Inflammatory macrophage (primary cell): ENCODE measurements around the gene NOVA2.

Source experiments
- DNase-seq, 2 donors: peaks; one replicate each; pipeline ENCODE4 v3.0.0-alpha.2; 2020 to 2022

Gene NOVA2

DNA sequence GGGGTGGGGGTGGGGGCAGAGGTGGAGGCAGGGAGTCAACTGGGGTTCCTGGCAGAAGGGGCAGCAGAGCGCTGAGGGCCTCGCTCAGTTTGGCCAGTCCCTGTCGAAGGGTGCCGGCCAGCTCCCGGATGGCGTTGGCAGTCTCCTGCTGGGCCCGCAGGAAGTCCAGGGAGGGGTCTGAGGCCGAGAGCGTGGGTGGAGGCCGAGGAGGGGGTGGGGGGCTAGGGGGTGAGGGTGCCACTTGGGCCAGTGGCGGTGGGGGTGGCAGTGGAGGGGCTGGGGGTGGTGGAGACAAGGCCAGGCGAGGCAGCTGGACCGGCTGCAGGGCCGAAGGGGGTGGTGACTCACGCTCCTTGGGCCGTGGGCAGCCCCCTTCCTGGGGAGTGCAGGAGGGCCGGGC, 82.8 kb downstream of the NOVA2 start:
- no peak for DNase-seq

DNA sequence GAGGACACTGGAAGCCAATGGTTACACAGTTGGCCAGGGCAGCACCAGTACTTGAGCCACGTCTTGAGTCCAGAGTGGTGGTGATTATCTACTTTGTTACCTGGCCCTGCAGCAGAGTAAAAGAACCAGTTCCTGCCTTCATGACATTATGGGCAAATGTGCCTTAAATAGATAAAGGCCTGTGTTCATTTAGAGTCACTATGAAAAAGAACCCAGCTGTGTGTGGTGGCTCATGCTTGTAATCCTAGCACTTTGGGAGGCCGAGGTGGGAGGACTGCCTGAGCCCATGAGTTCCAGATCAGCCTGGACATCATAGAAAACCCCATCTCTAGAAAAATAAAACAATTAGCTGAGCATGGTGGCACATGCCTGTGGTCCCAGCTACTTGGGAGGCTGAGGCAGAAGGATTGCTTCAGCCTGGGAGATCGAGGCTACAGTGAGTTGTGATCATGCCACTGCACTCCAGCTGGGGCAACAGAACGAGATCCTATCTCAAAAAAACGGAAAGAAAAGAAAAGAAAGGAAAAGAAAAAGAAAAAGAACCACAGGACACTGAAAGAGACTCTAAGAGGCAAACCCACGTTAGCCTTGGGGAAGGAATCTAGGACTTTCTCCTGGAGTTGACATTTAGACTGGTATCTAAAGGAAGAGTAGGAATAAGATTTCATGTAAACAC, 84.3 kb downstream of the NOVA2 start:
- no peak for DNase-seq

DNA sequence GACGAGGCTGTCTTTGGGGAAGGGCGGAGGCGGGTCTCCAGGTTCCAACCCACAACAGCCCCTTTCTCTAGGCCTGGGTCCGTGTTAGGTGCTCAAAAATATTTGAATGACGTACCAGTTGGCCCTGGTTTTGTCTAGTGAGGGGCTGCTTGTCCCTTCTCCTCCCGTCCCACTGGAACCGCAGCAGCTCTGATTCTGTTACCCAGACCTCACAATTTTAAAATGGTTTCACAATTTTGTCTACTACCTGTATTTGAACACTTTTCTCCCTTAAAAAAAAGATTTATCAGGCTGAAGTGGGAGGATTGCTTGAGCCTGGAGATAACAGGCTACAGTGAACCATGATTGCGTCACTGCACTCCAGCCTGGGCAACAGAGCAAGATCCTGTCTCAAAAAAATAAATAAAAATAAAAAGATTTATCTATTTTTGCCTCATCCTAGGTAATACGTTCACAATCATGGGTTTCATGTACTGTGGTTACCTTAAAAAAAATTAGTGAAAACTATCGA, 86.4 kb downstream of the NOVA2 start:
- DNase-seq = no peak

DNA sequence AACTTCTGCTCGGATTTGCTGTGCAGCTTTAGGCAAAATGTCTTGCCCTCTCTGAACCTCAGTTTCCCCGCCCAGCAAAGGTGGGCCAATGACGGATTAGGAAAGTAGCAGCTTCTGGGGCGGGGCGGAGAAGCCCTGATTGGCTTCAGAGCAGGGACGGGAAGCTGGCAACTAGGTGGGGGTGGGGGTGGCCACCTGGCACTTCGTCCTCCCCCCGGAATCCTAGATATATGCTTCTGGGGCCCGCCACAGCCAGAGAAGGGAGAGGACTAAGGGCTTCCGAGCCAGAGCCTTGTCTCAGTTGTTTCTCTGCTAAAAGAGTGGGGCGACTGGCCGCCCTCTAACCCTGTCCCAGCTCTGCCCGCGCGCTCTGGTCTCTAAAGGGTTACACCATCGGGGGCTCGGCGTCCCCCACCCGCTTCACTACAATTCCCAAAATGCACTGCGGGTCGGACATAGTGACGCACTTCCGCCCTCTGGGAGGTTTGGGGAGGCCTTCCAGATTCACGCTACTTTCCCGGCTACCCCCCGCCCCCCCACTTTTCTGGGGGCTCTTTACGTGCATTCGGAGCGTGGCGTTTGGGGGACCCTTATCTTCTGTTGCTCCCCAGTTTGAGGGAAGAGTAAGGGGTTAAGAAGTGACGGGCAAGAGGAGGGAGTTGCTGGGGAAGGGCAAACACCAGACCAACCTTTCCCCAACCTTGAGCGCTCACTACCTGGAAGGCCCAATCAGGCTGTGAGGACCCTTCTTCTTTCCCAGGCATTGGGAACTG, 87.1 kb downstream of the NOVA2 start:
- DNase-seq = peak; percentile 92

- peak; percentile 93 to 95 for DNase-seq
These were observed 87.9 kb downstream of the NOVA2 start, which contains the start of gene IRF2BP1 for GRCh38 chr19:45885556-45886426. Gene IRF2BP1 (minus strand): TSS chr19:45886141. CDS start chr19:45885774, 367 bp downstream.

DNA sequence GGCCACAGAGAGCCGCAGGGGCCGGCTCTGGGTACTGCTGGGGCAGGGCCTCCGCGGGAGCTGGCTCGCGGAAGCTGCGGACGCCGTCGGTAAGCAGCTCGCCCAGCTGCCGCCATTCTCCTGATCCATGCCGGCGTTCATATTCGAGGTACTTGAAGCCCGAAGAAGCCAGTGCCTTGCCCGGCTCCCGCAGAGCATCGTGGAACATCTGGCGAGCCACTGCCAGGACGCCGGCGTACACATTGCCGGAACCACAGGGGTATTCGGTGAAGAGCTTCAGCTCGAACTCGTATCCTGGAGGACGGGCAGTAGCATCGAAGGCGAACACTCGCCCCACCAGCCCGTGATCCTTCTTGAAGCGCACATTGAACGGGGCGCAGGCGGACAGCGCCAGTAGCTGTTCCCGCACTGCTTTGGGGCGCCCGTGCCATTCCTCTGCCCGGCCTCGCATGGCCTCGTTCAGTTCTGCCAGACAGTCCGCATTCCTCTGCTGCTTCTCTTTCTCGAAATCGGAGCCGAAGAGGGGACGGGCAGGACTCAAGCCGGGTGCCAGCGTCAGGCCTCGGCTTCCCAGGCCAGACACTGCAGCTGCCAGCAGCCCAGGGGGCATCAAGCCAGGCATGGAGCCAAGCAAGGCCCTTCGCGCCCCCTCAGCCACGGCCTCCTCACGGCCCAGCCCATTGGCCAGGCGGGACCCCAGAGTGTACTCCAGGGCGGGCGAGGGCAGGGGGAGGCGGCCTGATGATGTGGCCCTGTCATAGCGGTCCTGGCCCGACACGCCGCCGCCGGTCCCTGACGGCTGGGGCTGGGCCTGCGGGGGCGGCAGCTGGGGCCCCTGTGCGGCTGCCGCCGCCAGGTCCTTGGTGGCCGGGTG, 88.7 kb downstream of the NOVA2 start:
- DNase-seq = no peak

DNA sequence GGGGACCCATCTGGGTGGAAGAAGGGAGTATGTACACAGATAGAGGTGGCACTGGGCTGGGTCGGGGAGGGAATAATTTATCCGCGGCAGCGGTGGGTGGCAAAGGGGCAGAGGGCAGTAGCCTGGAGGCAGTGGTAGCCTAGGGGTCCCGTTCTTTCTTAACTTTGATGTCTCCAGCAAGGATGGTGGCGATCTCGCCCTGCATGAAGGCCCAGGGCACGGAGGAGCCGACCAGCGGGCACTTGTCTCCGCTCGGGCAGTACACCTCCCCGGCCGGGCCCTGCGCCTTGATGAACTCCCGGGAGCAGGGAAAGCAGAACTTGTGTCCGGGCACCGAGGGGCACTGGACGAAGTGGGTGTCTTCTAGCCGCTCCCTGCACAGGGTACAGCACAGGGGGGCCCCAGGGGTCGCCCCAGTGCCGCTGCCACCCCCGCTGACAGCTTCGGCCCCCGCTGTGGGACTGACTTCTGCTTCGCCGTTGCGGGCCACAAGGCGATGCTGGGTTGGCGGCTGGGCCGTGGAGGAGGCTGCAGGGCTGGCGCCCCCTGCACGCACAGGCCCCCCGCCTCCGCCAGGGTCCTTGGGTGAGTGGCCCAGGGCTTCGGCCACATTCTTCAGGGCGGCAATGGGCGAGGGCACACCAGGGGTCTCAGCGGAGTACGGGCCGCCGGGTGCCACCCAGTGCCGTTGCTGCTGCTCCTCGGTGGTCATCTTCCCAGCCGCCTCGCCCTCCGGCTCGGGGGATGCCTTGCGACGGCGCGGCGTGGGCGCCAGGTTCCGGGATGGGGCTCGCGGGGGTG, 89.6 kb downstream of the NOVA2 start:
- DNase-seq = no peak
